ENCODE data around the gene HS6ST3.

HS6ST3 gene

GRCh38 chr13:96672016-96672415, 582.1 kb downstream of the HS6ST3 start:
- Histone ChIP-seq H3K4me2 (ENCODE audit: low read length) (no peak overlapping the region), H3K9ac (ENCODE audit: low read length) (no peak overlapping the region)

DNA sequence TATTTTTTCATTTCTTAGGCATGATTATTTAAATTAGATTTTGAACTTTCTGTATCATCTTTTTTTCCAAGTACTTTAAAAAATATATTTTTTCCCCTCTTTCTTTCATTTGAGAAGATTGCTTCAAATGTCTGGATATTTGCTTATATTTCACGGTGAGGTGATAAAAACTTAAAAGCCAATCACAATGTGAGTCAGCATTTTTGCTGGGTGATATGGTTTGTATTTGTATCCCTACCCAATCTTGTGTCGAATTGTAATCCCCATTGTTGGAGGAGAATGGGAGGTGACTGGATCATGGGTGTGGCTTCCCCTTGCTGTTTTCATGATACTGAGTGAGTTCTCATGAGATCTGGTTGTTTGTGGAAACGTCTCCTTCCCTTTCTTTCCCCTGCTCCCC, 583.9 kb downstream of the HS6ST3 start:
- no peaks in the 10 kb centered on the region for H3K9me2 ChIP-seq (ENCODE audit: low read depth, low read length)
- H2AFZ ChIP-seq (ENCODE audit: low read length) = no peak overlapping the region
- no peak for TF ChIP-seq EZH2 (IDR thresholded peaks at IDR 0.05; ENCODE audit: borderline replicate concordance, low read length)
- TF ChIP-seq, protein P1, sequence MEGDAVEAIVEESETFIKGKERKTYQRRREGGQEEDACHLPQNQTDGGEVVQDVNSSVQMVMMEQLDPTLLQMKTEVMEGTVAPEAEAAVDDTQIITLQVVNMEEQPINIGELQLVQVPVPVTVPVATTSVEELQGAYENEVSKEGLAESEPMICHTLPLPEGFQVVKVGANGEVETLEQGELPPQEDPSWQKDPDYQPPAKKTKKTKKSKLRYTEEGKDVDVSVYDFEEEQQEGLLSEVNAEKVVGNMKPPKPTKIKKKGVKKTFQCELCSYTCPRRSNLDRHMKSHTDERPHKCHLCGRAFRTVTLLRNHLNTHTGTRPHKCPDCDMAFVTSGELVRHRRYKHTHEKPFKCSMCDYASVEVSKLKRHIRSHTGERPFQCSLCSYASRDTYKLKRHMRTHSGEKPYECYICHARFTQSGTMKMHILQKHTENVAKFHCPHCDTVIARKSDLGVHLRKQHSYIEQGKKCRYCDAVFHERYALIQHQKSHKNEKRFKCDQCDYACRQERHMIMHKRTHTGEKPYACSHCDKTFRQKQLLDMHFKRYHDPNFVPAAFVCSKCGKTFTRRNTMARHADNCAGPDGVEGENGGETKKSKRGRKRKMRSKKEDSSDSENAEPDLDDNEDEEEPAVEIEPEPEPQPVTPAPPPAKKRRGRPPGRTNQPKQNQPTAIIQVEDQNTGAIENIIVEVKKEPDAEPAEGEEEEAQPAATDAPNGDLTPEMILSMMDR (IDR thresholded peaks at IDR 0.05; ENCODE audit: low read length) = no peak
- no peaks in the 10 kb centered on the region for H3K79me2 ChIP-seq (ENCODE audit: insufficient read depth, low read length)
- H3K36me3 ChIP-seq (ENCODE audit: insufficient read depth, low read length) = no peaks in the 10 kb centered on the region
- no peak overlapping the region for H3K9ac ChIP-seq (ENCODE audit: low read length)
- no peaks in the 10 kb centered on the region for H3K4me1 ChIP-seq (ENCODE audit: insufficient read depth, low read length, severe bottlenecking)
- no peaks in the 10 kb centered on the region for H3K27me3 ChIP-seq (ENCODE audit: insufficient read depth, low read length)
- no peaks in the 10 kb centered on the region for H3K9me3 ChIP-seq (ENCODE audit: low read length)
- no peak overlapping the region for H3K4me3 ChIP-seq (ENCODE audit: low read depth, low read length, poor library complexity, severe bottlenecking)
- no peaks in the 10 kb centered on the region for H4K20me1 ChIP-seq (ENCODE audit: insufficient read depth, low read length)
- no peak overlapping the region for H3K4me2 ChIP-seq (ENCODE audit: low read length)
- H3K27ac ChIP-seq (ENCODE audit: low read depth, low read length, poor library complexity, severe bottlenecking) = no peak overlapping the region
- H3F3A ChIP-seq (ENCODE audit: insufficient read depth, low read length) = no peaks in the 10 kb centered on the region

More at GRCh38 chr13:96672016-96672415, 582.1 kb downstream of the HS6ST3 start:
- Histone ChIP-seq H3K4me1 (ENCODE audit: insufficient read depth, low read length, severe bottlenecking) (no peaks in the 10 kb centered on the region), H4K20me1 (ENCODE audit: insufficient read depth, low read length) (no peaks in the 10 kb centered on the region), H3K9me3 (ENCODE audit: low read length) (no peaks in the 10 kb centered on the region), H3K27me3 (ENCODE audit: insufficient read depth, low read length) (no peaks in the 10 kb centered on the region), H3K9me2 (ENCODE audit: low read depth, low read length) (no peaks in the 10 kb centered on the region), H3K4me3 (ENCODE audit: low read depth, low read length, poor library complexity, severe bottlenecking) (no peak overlapping the region), H2AFZ (ENCODE audit: low read length) (no peak overlapping the region), H3K27ac (ENCODE audit: low read depth, low read length, poor library complexity, severe bottlenecking) (no peak overlapping the region), H3F3A (ENCODE audit: insufficient read depth, low read length) (no peaks in the 10 kb centered on the region), H3K79me2 (ENCODE audit: insufficient read depth, low read length) (no peaks in the 10 kb centered on the region), H3K36me3 (ENCODE audit: insufficient read depth, low read length) (no peaks in the 10 kb centered on the region)
- TF ChIP-seq, protein P1 (IDR thresholded peaks at IDR 0.05; ENCODE audit: low read length) = no peak
- TF ChIP-seq EZH2 (IDR thresholded peaks at IDR 0.05; ENCODE audit: borderline replicate concordance, low read length) = no peak

DNA sequence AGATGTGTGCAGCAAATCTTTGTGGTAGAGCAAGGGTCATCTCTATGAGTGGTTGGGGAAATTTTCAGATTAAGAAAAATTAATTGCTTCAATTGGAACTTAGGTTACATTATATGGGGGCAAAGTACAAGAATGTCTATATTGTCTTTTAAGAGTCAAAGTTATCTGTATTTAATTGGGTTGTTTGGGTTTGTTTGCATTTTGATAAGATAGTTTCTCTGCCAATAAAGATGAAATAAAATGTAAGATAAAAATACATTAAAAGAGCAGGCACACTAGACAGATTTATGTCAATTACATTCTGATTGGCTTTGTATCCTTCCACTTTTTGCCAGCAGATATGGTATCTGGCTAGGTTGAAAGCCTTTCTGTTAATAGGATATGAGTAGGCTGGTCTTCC, 587.1 kb downstream of the HS6ST3 start:
- Histone ChIP-seq H3K4me1 (ENCODE audit: insufficient read depth, low read length, severe bottlenecking) (no peaks in the 10 kb centered on the region), H3F3A (ENCODE audit: insufficient read depth, low read length) (no peaks in the 10 kb centered on the region), H3K4me2 (ENCODE audit: low read length) (no peak overlapping the region), H2AFZ (ENCODE audit: low read length) (no peak overlapping the region), H3K9ac (ENCODE audit: low read length) (no peak overlapping the region), H3K4me3 (ENCODE audit: low read depth, low read length, poor library complexity, severe bottlenecking) (no peak overlapping the region), H3K79me2 (ENCODE audit: insufficient read depth, low read length) (no peaks in the 10 kb centered on the region), H3K36me3 (ENCODE audit: insufficient read depth, low read length) (no peaks in the 10 kb centered on the region), H4K20me1 (ENCODE audit: insufficient read depth, low read length) (no peaks in the 10 kb centered on the region), H3K9me2 (ENCODE audit: low read depth, low read length) (no peaks in the 10 kb centered on the region), H3K27me3 (ENCODE audit: insufficient read depth, low read length) (no peaks in the 10 kb centered on the region), H3K9me3 (ENCODE audit: low read length) (no peaks in the 10 kb centered on the region), H3K27ac (ENCODE audit: low read depth, low read length, poor library complexity, severe bottlenecking) (no peak overlapping the region)
- TF ChIP-seq EZH2 (IDR thresholded peaks at IDR 0.05; ENCODE audit: borderline replicate concordance, low read length) = no peak
- TF ChIP-seq, protein P1 (IDR thresholded peaks at IDR 0.05; ENCODE audit: low read length) = no peak

Data from OCI-LY1 (cell line).